ENCODE data around the gene KIRREL3. TPM values are rescaled to one million over a fixed set of nuclear protein-coding genes. Genes with fewer than 3 reads are reported as not detected.
A peak's percentile ranks its signal among the peaks of the same experiment; 100 is the strongest.

The KIRREL3 gene
- total and polyA plus RNA-seq, 8 donors: 0.06 to 1.1 (median 0.26) TPM; not detected in 2

DNA sequence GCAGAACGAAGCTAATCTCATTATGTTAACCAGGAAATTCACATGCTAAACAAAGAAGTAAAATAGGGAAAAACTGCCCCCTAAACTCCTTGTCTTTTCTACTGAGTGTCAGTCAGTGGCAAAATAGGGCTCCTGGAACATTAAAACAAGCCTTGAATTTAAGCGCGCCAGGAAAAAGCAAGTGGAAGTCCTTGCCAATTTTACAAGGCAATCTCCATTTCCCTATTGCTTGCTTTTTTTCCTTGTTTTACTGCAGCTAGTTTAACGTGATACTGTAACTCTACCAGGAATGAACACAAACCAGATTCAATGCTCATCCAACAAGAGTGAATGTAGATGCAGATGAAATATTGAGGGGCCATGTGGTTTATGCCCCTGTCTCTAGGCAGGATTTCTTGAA lies 28.1 kb upstream of the KIRREL3 start:
- TF ChIP-seq, protein P1, sequence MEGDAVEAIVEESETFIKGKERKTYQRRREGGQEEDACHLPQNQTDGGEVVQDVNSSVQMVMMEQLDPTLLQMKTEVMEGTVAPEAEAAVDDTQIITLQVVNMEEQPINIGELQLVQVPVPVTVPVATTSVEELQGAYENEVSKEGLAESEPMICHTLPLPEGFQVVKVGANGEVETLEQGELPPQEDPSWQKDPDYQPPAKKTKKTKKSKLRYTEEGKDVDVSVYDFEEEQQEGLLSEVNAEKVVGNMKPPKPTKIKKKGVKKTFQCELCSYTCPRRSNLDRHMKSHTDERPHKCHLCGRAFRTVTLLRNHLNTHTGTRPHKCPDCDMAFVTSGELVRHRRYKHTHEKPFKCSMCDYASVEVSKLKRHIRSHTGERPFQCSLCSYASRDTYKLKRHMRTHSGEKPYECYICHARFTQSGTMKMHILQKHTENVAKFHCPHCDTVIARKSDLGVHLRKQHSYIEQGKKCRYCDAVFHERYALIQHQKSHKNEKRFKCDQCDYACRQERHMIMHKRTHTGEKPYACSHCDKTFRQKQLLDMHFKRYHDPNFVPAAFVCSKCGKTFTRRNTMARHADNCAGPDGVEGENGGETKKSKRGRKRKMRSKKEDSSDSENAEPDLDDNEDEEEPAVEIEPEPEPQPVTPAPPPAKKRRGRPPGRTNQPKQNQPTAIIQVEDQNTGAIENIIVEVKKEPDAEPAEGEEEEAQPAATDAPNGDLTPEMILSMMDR (IDR thresholded peaks at IDR 0.05): no peak
- no peak overlapping the region for H3K27ac ChIP-seq
- H3K4me1 ChIP-seq: no peaks in the 10 kb centered on the region
- H3K27me3 ChIP-seq: peaks cover 0 to 14% (median 3%) of the 10 kb centered on the region in 4 donors
- ATAC-seq: no peak
- no peak for DNase-seq
- H3K4me3 ChIP-seq: no peak overlapping the region
- 47 to 53% methylated on average over 4 of the region's 4 CpGs for WGBS, 2 donors
- H3K36me3 ChIP-seq: no peaks in the 10 kb centered on the region
- no peaks in the 10 kb centered on the region for H3K9me3 ChIP-seq
- intact Hi-C loops (cut with DNase I): no loop called here
- FAIRE-seq: no peak

DNA sequence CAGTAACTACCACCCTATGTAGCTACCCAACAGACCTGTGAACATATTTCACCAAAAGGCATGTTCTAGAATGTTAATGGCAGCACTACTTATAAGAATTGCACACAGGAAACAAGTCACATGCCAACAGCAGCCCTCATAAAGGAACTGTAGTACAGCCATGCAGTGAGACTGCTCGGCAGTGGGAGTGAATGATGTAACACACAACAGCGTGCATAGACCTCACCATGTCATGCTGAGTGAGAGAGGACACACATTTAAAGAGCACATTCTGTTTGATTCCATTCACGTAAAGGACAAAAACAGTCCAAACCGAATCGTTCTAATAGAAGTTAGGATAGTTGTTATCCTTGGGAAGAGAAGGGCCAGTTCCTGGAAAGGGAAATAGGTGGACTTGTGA lies 27.2 kb upstream of the KIRREL3 start:
- H3K27ac ChIP-seq: no peak overlapping the region
- H3K9me3 ChIP-seq: no peaks in the 10 kb centered on the region
- no peak overlapping the region for H3K4me3 ChIP-seq
- no peaks in the 10 kb centered on the region for H3K36me3 ChIP-seq
- WGBS, 2 donors: 53 to 64% methylated on average over 5 of the region's 5 CpGs
- TF ChIP-seq, protein P1 (IDR thresholded peaks at IDR 0.05): no peak
- DNase-seq (no peak), ATAC-seq (no peak), FAIRE-seq (no peak)
- peaks cover 0 to 14% (median 3%) of the 10 kb centered on the region in 4 donors for H3K27me3 ChIP-seq
- no peaks in the 10 kb centered on the region for H3K4me1 ChIP-seq
- intact Hi-C loops (cut with DNase I): no loop called here

DNA sequence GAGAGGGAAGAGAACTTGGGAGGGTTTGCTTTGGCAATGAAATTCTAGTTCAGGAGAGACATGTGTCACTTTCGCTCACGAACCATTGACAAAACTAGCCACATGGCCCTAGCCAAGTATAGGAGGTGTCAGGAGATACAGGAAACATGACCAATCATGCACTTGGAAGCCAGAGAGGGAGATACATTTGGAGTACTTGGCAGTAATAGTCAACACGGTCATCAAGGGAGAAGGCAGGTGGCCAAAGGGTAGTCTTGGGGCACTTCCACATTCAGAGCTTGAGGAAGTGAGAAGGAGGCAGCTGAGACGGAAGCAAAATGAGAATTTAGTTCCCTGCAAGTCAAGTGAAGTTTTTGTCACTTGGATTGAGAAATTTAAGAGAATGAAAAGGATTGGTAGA lies 26.4 kb upstream of the KIRREL3 start:
- intact Hi-C loops (cut with DNase I): no loop called here
- DNase-seq: no peak
- peaks cover 0 to 14% (median 3%) of the 10 kb centered on the region in 4 donors for H3K27me3 ChIP-seq
- H3K4me1 ChIP-seq: no peaks in the 10 kb centered on the region
- no peaks in the 10 kb centered on the region for H3K36me3 ChIP-seq
- H3K9me3 ChIP-seq: no peaks in the 10 kb centered on the region
- FAIRE-seq: no peak
- TF ChIP-seq, protein P1 (IDR thresholded peaks at IDR 0.05): no peak
- WGBS, 2 donors: 57 to 60% methylated on average over 4 of the region's 4 CpGs
- no peak overlapping the region for H3K27ac ChIP-seq
- no peak for ATAC-seq
- H3K4me3 ChIP-seq: no peak overlapping the region

DNA sequence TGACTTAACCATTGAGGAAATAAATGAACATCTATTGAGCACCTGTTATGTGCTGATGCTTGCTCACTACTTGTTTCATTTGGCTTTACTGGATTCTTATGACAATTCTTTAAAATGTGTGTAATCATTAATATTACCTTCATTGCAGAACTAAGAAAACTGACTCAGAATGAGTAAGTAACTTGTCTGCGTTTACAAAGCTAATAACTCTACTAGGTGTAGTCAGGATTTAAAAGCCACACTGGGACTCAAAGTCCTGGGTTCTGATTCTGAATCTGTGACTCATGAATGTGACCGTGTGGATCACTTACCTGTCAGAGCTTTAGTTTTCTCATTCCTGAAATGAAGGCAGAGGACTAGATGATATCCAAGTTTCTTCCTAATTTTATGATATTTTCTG lies 23.4 kb upstream of the KIRREL3 start:
- no peak overlapping the region for H3K4me3 ChIP-seq
- no peak overlapping the region for H3K27ac ChIP-seq
- intact Hi-C loops (cut with DNase I): no loop called here
- H3K4me1 ChIP-seq: no peaks in the 10 kb centered on the region
- TF ChIP-seq, protein P1 (IDR thresholded peaks at IDR 0.05): no peak
- no peaks in the 10 kb centered on the region for H3K9me3 ChIP-seq
- FAIRE-seq: no peak
- no peak for ATAC-seq
- no peak for DNase-seq
- H3K27me3 ChIP-seq: peaks cover 0 to 7% (median under 1%) of the 10 kb centered on the region in 4 donors
- no peaks in the 10 kb centered on the region for H3K36me3 ChIP-seq
- 73 to 78% methylated on average over 2 of the region's 2 CpGs for WGBS, 2 donors

DNA sequence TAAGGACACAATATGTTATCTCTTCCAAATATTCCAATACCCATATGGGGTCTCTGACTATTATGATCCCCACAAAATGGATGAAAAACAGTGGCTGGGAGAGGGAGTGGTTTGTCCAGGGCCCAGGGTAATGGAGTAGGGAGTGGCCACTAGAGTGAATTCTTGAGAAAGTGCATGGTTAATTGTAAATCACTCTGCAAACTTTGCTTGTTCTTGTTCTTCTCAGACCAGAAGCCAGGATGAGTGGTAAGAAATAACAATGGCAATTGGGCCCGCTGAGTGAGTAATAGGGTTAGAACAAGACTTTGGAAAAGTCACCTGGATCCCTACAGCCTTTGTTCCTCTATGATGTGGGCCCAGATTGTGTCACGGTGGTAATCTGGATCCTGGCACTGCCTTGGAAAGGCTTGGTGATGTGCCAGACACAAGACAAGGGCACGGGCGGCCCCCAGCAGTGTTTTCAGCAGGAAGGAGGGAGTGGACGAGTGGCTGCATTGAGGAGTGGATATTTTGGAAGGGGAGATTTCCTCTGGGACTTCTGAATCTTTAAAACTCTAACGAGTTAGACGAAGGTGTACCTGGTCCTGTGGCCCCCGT lies 18.2 kb upstream of the KIRREL3 start:
- DNase-seq (peak in 2 of 6 donors; percentile 31 to 35), FAIRE-seq (no peak), ATAC-seq (peak; percentile 32 to 70 (median 49))
- no peaks in the 10 kb centered on the region for H3K27me3 ChIP-seq
- WGBS, 2 donors: 50 to 59% methylated on average over 8 of the region's 8 CpGs
- H3K9me3 ChIP-seq: no peaks in the 10 kb centered on the region
- H3K36me3 ChIP-seq: no peaks in the 10 kb centered on the region
- H3K4me1 ChIP-seq: no peaks in the 10 kb centered on the region
- H3K27ac ChIP-seq: no peak overlapping the region
- intact Hi-C loops (cut with DNase I): no loop called here
- TF ChIP-seq, protein P1 (IDR thresholded peaks at IDR 0.05): no peak
- no peak overlapping the region for H3K4me3 ChIP-seq

Measured in pancreas (tissue), 10 donors.